Lower lobe of right lung (tissue), 2 donors: ENCODE measurements around the gene LIN52. TPM values are rescaled to one million over a fixed set of nuclear protein-coding genes. Genes with fewer than 3 reads are reported as not detected.
A peak's percentile ranks its signal among the peaks of the same experiment; 100 is the strongest.

ENCODE experiments used
- ATAC-seq, 2 donors: fragments of 200-7000 bp; cut with Tn5 transposase; one replicate each; pipeline ENCODE4 v1.9.1; 2020 to 2022; ENCODE audit warnings: mild to moderate bottlenecking in 2 of 2, moderate library complexity in 2 of 2
- DNase-seq: peaks from one replicate; pipeline ENCODE4 v3.0.0-alpha.2; 2020
- H3K27ac ChIP-seq: fragments of 200-600 bp; one replicate; pipeline ENCODE4 v1.8.0; 2022
- H3K27me3 ChIP-seq: fragments of 200-600 bp; one replicate; pipeline ENCODE4 v1.8.0; 2022; ENCODE audit warnings: low read depth
- H3K36me3 ChIP-seq: fragments of 200-600 bp; one replicate; pipeline ENCODE4 v1.8.0; 2022; ENCODE audit warnings: mild to moderate bottlenecking
- H3K4me1 ChIP-seq: fragments of 200-600 bp; one replicate; pipeline ENCODE4 v1.8.0; 2022
- H3K4me3 ChIP-seq: fragments of 200-600 bp; one replicate; pipeline ENCODE4 v1.8.0; 2022; ENCODE audit warnings: mild to moderate bottlenecking
- H3K9me3 ChIP-seq: fragments of 200-600 bp; one replicate; pipeline ENCODE4 v1.8.0; 2022
- intact Hi-C: fragments of 100-400 bp; cut with DNase I; formaldehyde crosslinking; loops from one replicate; pipeline ENCODE4 v1.11.0; 2022
- total RNA-seq: library from RNA; stranded (reverse); fragmentation: NEBNext Ultra II Directional; extraction: Animal tissue kit (Norgen Biotek cat#: 25700); gene quantifications from one replicate; pipeline ENCODE4 v1.2.1, GENCODE V29; 2021
- TF ChIP-seq, protein P1 (sequence below): fragments of 200-600 bp; IDR thresholded peaks from one replicate; pipeline ENCODE4 v1.8.0; 2022; ENCODE audit warnings: antibody characterized with exemption, mild to moderate bottlenecking
- donor health status: DM: no; HTN: yes; CAD: no; lungs with severe emphysema.

LIN52 gene
- total RNA-seq, 1 donor from 2014 or later: 7.9 TPM

GRCh38 chr14:74235017-74235416, 150.3 kb downstream of the LIN52 start:
- H3K4me3 ChIP-seq: no peak overlapping the region
- H3K27ac ChIP-seq: no peak overlapping the region
- no peaks in the 10 kb centered on the region for H3K36me3 ChIP-seq
- ATAC-seq (no peak), DNase-seq (no peak)
- intact Hi-C loops: no loop called here
- H3K27me3 ChIP-seq: peaks cover 33% of the 10 kb centered on the region
- peaks cover 4% of the 10 kb centered on the region for H3K9me3 ChIP-seq
- TF ChIP-seq, protein P1, sequence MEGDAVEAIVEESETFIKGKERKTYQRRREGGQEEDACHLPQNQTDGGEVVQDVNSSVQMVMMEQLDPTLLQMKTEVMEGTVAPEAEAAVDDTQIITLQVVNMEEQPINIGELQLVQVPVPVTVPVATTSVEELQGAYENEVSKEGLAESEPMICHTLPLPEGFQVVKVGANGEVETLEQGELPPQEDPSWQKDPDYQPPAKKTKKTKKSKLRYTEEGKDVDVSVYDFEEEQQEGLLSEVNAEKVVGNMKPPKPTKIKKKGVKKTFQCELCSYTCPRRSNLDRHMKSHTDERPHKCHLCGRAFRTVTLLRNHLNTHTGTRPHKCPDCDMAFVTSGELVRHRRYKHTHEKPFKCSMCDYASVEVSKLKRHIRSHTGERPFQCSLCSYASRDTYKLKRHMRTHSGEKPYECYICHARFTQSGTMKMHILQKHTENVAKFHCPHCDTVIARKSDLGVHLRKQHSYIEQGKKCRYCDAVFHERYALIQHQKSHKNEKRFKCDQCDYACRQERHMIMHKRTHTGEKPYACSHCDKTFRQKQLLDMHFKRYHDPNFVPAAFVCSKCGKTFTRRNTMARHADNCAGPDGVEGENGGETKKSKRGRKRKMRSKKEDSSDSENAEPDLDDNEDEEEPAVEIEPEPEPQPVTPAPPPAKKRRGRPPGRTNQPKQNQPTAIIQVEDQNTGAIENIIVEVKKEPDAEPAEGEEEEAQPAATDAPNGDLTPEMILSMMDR: no peak
- peaks cover 7% of the 10 kb centered on the region for H3K4me1 ChIP-seq

GRCh38 chr14:74237441-74237840, 152.7 kb downstream of the LIN52 start:
- TF ChIP-seq, protein P1: no peak
- Histone ChIP-seq H3K4me3 (no peak overlapping the region), H3K27ac (no peak overlapping the region), H3K4me1 (peaks cover 23% of the 10 kb centered on the region), H3K9me3 (no peaks in the 10 kb centered on the region), H3K36me3 (no peaks in the 10 kb centered on the region), H3K27me3 (peaks cover 57% of the 10 kb centered on the region)
- intact Hi-C loops: no loop called here
- DNase-seq (no peak), ATAC-seq (no peak)

DNA sequence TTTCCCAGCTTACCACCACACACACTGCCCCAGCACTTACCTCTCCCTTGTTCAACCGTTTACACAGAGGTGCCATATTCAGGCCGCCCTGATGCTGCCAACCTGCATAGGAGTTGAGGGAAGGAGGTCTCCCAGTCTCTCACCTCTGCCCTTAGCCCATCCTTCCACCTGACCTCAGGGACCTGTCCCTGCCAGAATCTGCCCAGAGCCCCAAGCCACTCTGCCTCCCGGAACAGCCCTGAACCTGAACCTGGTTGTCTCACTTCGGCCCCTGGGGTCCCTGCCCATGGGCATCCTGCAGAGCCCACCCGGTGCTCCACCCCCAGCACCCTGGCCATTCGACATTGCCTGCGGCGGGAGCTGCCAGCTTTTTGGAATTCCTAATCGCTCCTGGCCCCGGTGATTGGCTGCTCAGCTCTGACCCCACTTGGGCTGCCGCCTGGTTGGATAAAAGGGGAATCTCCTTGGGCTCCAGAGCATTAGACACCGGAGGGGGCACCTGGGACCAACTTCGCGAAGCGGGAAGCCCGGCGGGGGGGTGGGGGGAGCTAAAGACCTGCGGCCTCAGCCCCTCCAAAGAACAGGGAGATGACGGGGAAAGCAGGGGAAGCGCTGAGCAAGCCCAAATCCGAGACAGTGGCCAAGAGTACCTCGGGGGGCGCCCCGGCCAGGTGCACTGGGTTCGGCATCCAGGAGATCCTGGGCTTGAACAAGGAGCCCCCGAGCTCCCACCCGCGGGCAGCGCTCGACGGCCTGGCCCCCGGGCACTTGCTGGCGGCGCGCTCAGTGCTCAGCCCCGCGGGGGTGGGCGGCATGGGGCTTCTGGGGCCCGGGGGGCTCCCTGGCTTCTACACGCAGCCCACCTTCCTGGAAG, 154.5 kb downstream of the LIN52 start, which contains the start of gene VSX2:
VSX2 (plus strand) TSS at position 476 of the 874 bp plus-strand sequence; CDS start at position 589, 113 bp downstream.
- no peak for ATAC-seq
- H3K4me3 ChIP-seq: peak within 1 kb of the TSS; percentile 42
- intact Hi-C loops: no loop called here
- peaks cover 75% of the 10 kb centered on the region for H3K27me3 ChIP-seq
- no peak within 1 kb of the TSS for H3K27ac ChIP-seq
- H3K9me3 ChIP-seq: no peaks in the 10 kb centered on the region
- DNase-seq: no peak
- H3K4me1 ChIP-seq: peaks cover 23% of the 10 kb centered on the region
- no peaks in the 10 kb centered on the region for H3K36me3 ChIP-seq
- TF ChIP-seq, protein P1: no peak

DNA sequence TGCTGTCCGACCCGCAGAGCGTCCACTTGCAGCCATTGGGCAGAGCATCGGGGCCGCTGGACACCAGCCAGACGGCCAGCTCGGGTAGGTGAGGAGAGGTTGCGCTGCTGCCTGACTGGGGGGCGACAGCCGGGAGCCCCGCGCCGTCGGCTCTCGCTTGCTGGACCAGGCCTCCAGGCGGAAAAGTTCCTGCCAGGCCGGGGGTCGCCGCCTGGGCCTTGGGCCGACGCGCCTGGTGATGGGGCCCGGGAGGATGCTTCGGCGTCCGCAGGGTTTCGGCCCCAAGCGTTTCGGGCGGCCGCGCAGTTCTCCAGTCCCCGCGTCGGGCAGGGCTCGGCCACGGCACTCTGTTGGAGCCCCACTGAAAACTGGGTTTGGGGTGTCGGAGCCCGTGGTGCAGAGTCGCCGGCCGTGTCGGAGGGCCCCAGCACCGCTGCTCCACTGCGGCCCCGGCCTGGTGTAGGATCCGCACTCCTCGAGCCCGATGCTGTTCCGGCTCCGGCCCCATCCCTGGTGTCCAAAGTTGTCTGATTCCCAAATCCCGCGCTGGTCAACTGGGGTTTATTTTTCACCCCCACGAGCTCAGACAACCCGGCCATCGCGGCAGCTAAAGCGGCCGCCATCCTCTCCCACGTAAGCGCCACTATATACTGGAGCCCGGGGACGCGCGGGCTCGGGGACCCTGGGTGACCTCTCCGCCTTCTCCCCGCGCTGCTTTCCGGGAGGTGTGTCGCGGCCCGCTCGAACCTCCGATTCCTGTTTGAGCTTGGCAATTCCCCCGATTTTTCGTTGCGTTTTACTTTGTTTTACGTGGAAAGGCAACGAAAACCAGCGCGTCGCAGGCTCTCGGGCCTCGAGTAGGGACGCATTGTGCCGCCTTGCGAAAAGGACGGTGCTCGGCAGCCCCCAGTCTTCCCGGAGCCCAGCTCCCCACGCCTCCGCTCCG, 155.4 kb downstream of the LIN52 start:
- DNase-seq: no peak
- Histone ChIP-seq H3K36me3 (no peaks in the 10 kb centered on the region), H3K4me3 (peak overlapping the region; percentile 42), H3K27ac (no peak overlapping the region), H3K27me3 (peaks cover 80% of the 10 kb centered on the region), H3K4me1 (peaks cover 23% of the 10 kb centered on the region), H3K9me3 (no peaks in the 10 kb centered on the region)
- intact Hi-C loops: no loop called here
- TF ChIP-seq, protein P1: no peak
- ATAC-seq: peak; percentile 13 to 14
